H9 (cell line): ENCODE data around the gene KANK4. TPM values are rescaled to one million over a fixed set of nuclear protein-coding genes. Genes with fewer than 3 reads are reported as not detected.

Experiments used
- DNase-seq: peaks from one replicate; pipeline ENCODE4 v3.0.0-alpha.2; 2017
- H2AFZ ChIP-seq: one replicate; pipeline ENCODE4 v1.6.1; 2013; ENCODE audit warnings: mild to moderate bottlenecking, low read length, control low read depth, moderate library complexity
- H2AK5ac ChIP-seq: 2 replicates; pipeline ENCODE4 v1.6.1; 2013; ENCODE audit warnings: low read length, control low read depth, mixed read lengths; ENCODE audit not compliant: insufficient read length
- H2BK120ac ChIP-seq: one replicate; pipeline ENCODE4 v1.6.1; 2013; ENCODE audit warnings: low read depth, mild to moderate bottlenecking, low read length, control low read depth, inconsistent platforms; ENCODE audit not compliant: poor library complexity, severe bottlenecking
- H2BK12ac ChIP-seq: 2 replicates; pipeline ENCODE4 v1.6.1; 2013; ENCODE audit warnings: low read length, control low read depth, mixed read lengths, low read depth; ENCODE audit not compliant: insufficient read length
- H2BK15ac ChIP-seq: 2 replicates; pipeline ENCODE4 v1.6.1; 2013; ENCODE audit warnings: low read depth, low read length, control low read depth
- H2BK20ac ChIP-seq: one replicate; pipeline ENCODE4 v1.6.1; 2013; ENCODE audit warnings: low read depth, mild to moderate bottlenecking, low read length, control low read depth, inconsistent platforms; ENCODE audit not compliant: poor library complexity, severe bottlenecking
- H2BK5ac ChIP-seq: 2 replicates; pipeline ENCODE4 v1.6.1; 2013; ENCODE audit warnings: low read length, control low read depth, mixed read lengths; ENCODE audit not compliant: insufficient read length
- H3K14ac ChIP-seq: 2 replicates; pipeline ENCODE4 v1.6.1; 2013; ENCODE audit warnings: low read length, control low read depth; ENCODE audit not compliant: insufficient read depth
- H3K18ac ChIP-seq: 2 replicates; pipeline ENCODE4 v1.6.1; 2013; ENCODE audit warnings: low read depth, mild to moderate bottlenecking, mixed read lengths, low read length, control low read depth; ENCODE audit not compliant: insufficient read length
- H3K23ac ChIP-seq: 2 replicates; pipeline ENCODE4 v1.6.1; 2013; ENCODE audit warnings: low read length, control low read depth, mixed read lengths, low read depth; ENCODE audit not compliant: insufficient read length
- H3K23me2 ChIP-seq: 2 replicates; pipeline ENCODE4 v1.6.1; 2013; ENCODE audit warnings: low read depth, mild to moderate bottlenecking, mixed read lengths, low read length, control low read depth; ENCODE audit not compliant: insufficient read length, poor library complexity, severe bottlenecking
- H3K27ac ChIP-seq: 2 replicates; pipeline ENCODE4 v1.5.1; 2013; ENCODE audit warnings: low read length, control low read depth, mixed read lengths, low read depth; ENCODE audit not compliant: insufficient read length
- H3K27me3 ChIP-seq: 2 replicates; pipeline ENCODE4 v1.6.1; 2013; ENCODE audit warnings: low read length, control low read depth, inconsistent platforms; ENCODE audit not compliant: insufficient read depth
- H3K4ac ChIP-seq: 2 replicates; pipeline ENCODE4 v1.6.1; 2013; ENCODE audit warnings: low read depth, mild to moderate bottlenecking, control low read depth, inconsistent platforms, low read length, moderate library complexity
- H3K4me1 ChIP-seq: 2 replicates; pipeline ENCODE4 v1.6.1; 2013; ENCODE audit warnings: low read length, control low read depth, inconsistent platforms; ENCODE audit not compliant: insufficient read depth
- H3K4me2 ChIP-seq: 2 replicates; pipeline ENCODE4 v1.6.1; 2013; ENCODE audit warnings: low read length, control low read depth, mixed read lengths; ENCODE audit not compliant: insufficient read length, insufficient read depth
- H3K56ac ChIP-seq: 2 replicates; pipeline ENCODE4 v1.6.1; 2013; ENCODE audit warnings: low read depth, mild to moderate bottlenecking, mixed read lengths, low read length, control low read depth; ENCODE audit not compliant: insufficient read length
- H3K79me1 ChIP-seq: 2 replicates; pipeline ENCODE4 v1.6.1; 2013; ENCODE audit warnings: low read depth, mild to moderate bottlenecking, moderate library complexity, low read length, control low read depth, inconsistent platforms; ENCODE audit not compliant: insufficient read depth, poor library complexity, severe bottlenecking
- H3K79me2 ChIP-seq: 2 replicates; pipeline ENCODE4 v1.6.1; 2013; ENCODE audit warnings: low read length, control low read depth, inconsistent platforms; ENCODE audit not compliant: insufficient read depth
- H3K9ac ChIP-seq: 2 replicates; pipeline ENCODE4 v1.6.1; 2013; ENCODE audit warnings: low read length, control low read depth, mixed read lengths; ENCODE audit not compliant: insufficient read length; ENCODE audit errors: extremely low read depth
- H3K9me3 ChIP-seq: one replicate; pipeline ENCODE4 v1.6.1; 2013; ENCODE audit warnings: low read depth, low read length, inconsistent platforms; ENCODE audit not compliant: control insufficient read depth
- H3T11ph ChIP-seq: one replicate; pipeline ENCODE4 v1.6.1; 2013; ENCODE audit warnings: mild to moderate bottlenecking, low read length, control low read depth, inconsistent platforms
- H4K20me1 ChIP-seq: one replicate; pipeline ENCODE4 v1.6.1; 2013; ENCODE audit not compliant: control insufficient read depth, insufficient read length, insufficient read depth
- H4K5ac ChIP-seq: 2 replicates; pipeline ENCODE4 v1.6.1; 2013; ENCODE audit warnings: low read depth, mild to moderate bottlenecking, mixed read lengths, low read length, control low read depth; ENCODE audit not compliant: insufficient read length
- H4K8ac ChIP-seq: replicated peaks from 2 replicates; pipeline ENCODE4 v1.6.1; 2013; ENCODE audit warnings: low read length, control low read depth, mixed read lengths, low read depth; ENCODE audit not compliant: insufficient read length
- H4K91ac ChIP-seq: 2 replicates; pipeline ENCODE4 v1.6.1; 2013; ENCODE audit warnings: low read depth, mild to moderate bottlenecking, moderate library complexity, mixed read lengths, low read length, control low read depth; ENCODE audit not compliant: insufficient read length
- H3K27ac Mint-ChIP-seq, 3 experiments: 2 replicates in 2 of 3; 3 replicates in 1 of 3; pipeline ENCODE4 v1.8.0; 2020 to 2021; ENCODE audit warnings: mixed read lengths in 3 of 3, mild to moderate bottlenecking in 1 of 3, moderate library complexity in 1 of 3
- H3K27me3 Mint-ChIP-seq: 2 replicates; pipeline ENCODE4 v1.8.0; 2021; ENCODE audit warnings: low read depth, mild to moderate bottlenecking, moderate library complexity, mixed read lengths
- H3K36me3 Mint-ChIP-seq, 3 experiments: 2 replicates in 2 of 3; 3 replicates in 1 of 3; pipeline ENCODE4 v1.8.0; 2020 to 2021; ENCODE audit warnings: low read depth in 3 of 3, mixed read lengths in 3 of 3; ENCODE audit not compliant: insufficient read depth in 1 of 3
- H3K4me1 Mint-ChIP-seq, 2 experiments: 2 replicates each; pipeline ENCODE4 v1.8.0; 2020; ENCODE audit warnings: mixed read lengths in 2 of 2
- H3K4me3 Mint-ChIP-seq, 2 experiments: 2 replicates in 1 of 2; 3 replicates in 1 of 2; pipeline ENCODE4 v1.8.0; 2020 to 2021; ENCODE audit warnings: mild to moderate bottlenecking in 2 of 2, mixed read lengths in 2 of 2, moderate library complexity in 1 of 2
- H3K9me3 Mint-ChIP-seq, 2 experiments: 2 replicates in 1 of 2; 3 replicates in 1 of 2; pipeline ENCODE4 v1.8.0; 2020; ENCODE audit warnings: mild to moderate bottlenecking in 2 of 2, mixed read lengths in 2 of 2, moderate library complexity in 1 of 2
- WGBS: extraction: QIAGEN DNeasy Blood & Tissue Kit; methylation state at CpG from one replicate; pipeline ENCODE4 v1.1.7; 2013; ENCODE audit warnings: missing lambda C conversion rate, low lambda C conversion rate, mixed read lengths; ENCODE audit not compliant: insufficient read length; ENCODE audit errors: extremely low coverage; 5-methylcytosine and 5-hydroxymethylcytosine counted together
- total RNA-seq: library from RNA; stranded (reverse); gene quantifications from 2 replicates; pipeline ENCODE4 v1.2.1, GENCODE V29; 2021
- TF ChIP-seq, protein P1 (sequence below): fragments of 200-600 bp; sonication (generic); conservative IDR thresholded peaks from 3 replicates; pipeline ENCODE4 v1.8.0; 2021; ENCODE audit warnings: antibody characterized with exemption, mild to moderate bottlenecking

Gene KANK4
- total RNA-seq, 1 experiment from 2014 or later = 0.15 TPM

DNA sequence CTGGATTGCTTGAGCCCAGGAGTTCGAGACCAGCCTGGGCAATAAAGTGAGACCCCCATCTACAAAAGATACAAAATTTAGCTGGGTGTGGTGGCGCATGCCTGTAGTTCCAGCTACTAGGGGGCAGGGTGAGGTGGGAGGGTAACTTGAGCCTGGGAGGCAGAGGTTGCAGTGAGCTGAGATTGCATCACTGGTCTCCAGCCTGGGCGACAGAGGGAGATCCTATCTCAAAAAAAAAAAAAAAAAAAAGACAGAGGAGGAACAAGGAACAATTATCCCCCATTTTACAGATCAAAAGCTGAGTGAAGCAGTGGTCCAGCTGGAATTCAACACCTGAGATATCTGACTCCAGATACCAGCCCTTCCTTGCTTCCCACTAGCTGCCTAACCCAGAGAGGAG lies 89.8 kb downstream of the KANK4 start:
- Histone ChIP-seq H3K79me2 (no peaks in the 10 kb centered on the region), H2BK12ac (no peak overlapping the region), H3K4me1 (peaks cover 4% of the 10 kb centered on the region; the same call in 1 of the 2 replicates), H2BK120ac (no peak overlapping the region), H3K9ac (no peak overlapping the region), H3K18ac (no peak overlapping the region), H3K56ac (no peak overlapping the region), H2BK20ac (no peak overlapping the region), H2BK5ac (no peak overlapping the region), H4K5ac (no peak overlapping the region), H2BK15ac (no peak overlapping the region), H2AK5ac (no peak overlapping the region), H3T11ph (no peak overlapping the region), H3K4me2 (no peak overlapping the region), H3K9me3 (no peaks in the 10 kb centered on the region), H3K23ac (no peak overlapping the region), H3K4ac (no peak overlapping the region), H4K8ac (no peak overlapping the region), H4K91ac (no peak overlapping the region), H3K23me2 (peaks cover 4% of the 10 kb centered on the region), H2AFZ (no peak overlapping the region), H3K79me1 (no peaks in the 10 kb centered on the region), H3K14ac (no peak overlapping the region), H3K27ac (no peak overlapping the region), H3K27me3 (no peaks in the 10 kb centered on the region), H4K20me1 (no peaks in the 10 kb centered on the region)
- Mint-ChIP-seq H3K27me3 (no peaks in the 10 kb centered on the region), H3K9me3 (no peaks in the 10 kb centered on the region), H3K36me3 (peaks cover 25 to 37% (median 33%) of the 10 kb centered on the region in 3 experiments), H3K4me3 (no peak overlapping the region), H3K4me1 (peaks cover 39 to 46% of the 10 kb centered on the region in 2 experiments), H3K27ac (peak overlapping the region in 2 of 3 experiments; percentile 68 to 72; a peak in 4 of 7 replicates)
- no CpG with 5 or more reads among the region's 3 CpGs for WGBS
- peak; percentile 54 for DNase-seq
- TF ChIP-seq, protein P1, sequence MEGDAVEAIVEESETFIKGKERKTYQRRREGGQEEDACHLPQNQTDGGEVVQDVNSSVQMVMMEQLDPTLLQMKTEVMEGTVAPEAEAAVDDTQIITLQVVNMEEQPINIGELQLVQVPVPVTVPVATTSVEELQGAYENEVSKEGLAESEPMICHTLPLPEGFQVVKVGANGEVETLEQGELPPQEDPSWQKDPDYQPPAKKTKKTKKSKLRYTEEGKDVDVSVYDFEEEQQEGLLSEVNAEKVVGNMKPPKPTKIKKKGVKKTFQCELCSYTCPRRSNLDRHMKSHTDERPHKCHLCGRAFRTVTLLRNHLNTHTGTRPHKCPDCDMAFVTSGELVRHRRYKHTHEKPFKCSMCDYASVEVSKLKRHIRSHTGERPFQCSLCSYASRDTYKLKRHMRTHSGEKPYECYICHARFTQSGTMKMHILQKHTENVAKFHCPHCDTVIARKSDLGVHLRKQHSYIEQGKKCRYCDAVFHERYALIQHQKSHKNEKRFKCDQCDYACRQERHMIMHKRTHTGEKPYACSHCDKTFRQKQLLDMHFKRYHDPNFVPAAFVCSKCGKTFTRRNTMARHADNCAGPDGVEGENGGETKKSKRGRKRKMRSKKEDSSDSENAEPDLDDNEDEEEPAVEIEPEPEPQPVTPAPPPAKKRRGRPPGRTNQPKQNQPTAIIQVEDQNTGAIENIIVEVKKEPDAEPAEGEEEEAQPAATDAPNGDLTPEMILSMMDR = no peak
